Progenitor cell of endocrine pancreas (in vitro differentiated cells): ENCODE data around the gene TPRA1. TPM values are rescaled to one million over a fixed set of nuclear protein-coding genes. Genes with fewer than 3 reads are reported as not detected.

Experiments
- DNase-seq: peaks from one replicate; pipeline ENCODE4 v3.0.0; 2021; ENCODE audit warnings: low spot score; ENCODE audit not compliant: unreplicated experiment
- H3K27ac Mint-ChIP-seq: 2 replicates; pipeline ENCODE4 v1.8.0; 2021; ENCODE audit warnings: mild to moderate bottlenecking, moderate library complexity, mixed read lengths
- H3K27me3 Mint-ChIP-seq: 2 replicates; pipeline ENCODE4 v1.8.0; 2021; ENCODE audit warnings: mixed read lengths
- H3K36me3 Mint-ChIP-seq: 2 replicates; pipeline ENCODE4 v1.8.0; 2022; ENCODE audit warnings: mixed read lengths; ENCODE audit not compliant: insufficient read depth
- H3K4me1 Mint-ChIP-seq: 2 replicates; pipeline ENCODE4 v1.8.0; 2021; ENCODE audit warnings: low read depth, mixed read lengths
- H3K4me3 Mint-ChIP-seq: 2 replicates; pipeline ENCODE4 v1.8.0; 2021; ENCODE audit warnings: low read depth, mild to moderate bottlenecking, moderate library complexity, mixed read lengths
- H3K9me3 Mint-ChIP-seq: 2 replicates; pipeline ENCODE4 v1.8.0; 2021; ENCODE audit warnings: low read depth, mixed read lengths
- CTCF ChIP-seq: fragments of 200-600 bp; sonication (generic); IDR thresholded peaks from one replicate; pipeline ENCODE4 v1.5.0; 2021; ENCODE audit warnings: antibody characterized with exemption, mild to moderate bottlenecking; ENCODE audit not compliant: unreplicated experiment
- total RNA-seq: library from RNA; stranded (reverse); gene quantifications from 2 replicates; pipeline ENCODE4 v1.2.1, GENCODE V29; 2021

TPRA1 gene
- total RNA-seq, 1 donor from 2014 or later, result 25.1 TPM

- H3K4me3 Mint-ChIP-seq, result no peak overlapping the region
- TF ChIP-seq CTCF, result no peak
- no peaks in the 10 kb centered on the region for H3K9me3 Mint-ChIP-seq
- no peaks in the 10 kb centered on the region for H3K36me3 Mint-ChIP-seq
- no peaks in the 10 kb centered on the region for H3K27me3 Mint-ChIP-seq
- no peaks in the 10 kb centered on the region for H3K4me1 Mint-ChIP-seq
- DNase-seq, result no peak
- no peak overlapping the region for H3K27ac Mint-ChIP-seq
Measured at GRCh38 chr3:127573912-127574311, 16.6 kb downstream of the TPRA1 start.

GRCh38 chr3:127573401-127573800 is 17.1 kb downstream of the TPRA1 start:
- Mint-ChIP-seq H3K27ac (no peak overlapping the region), H3K4me1 (no peaks in the 10 kb centered on the region), H3K36me3 (no peaks in the 10 kb centered on the region), H3K9me3 (no peaks in the 10 kb centered on the region), H3K27me3 (no peaks in the 10 kb centered on the region), H3K4me3 (no peak overlapping the region)
- no peak for TF ChIP-seq CTCF
- no peak for DNase-seq

GRCh38 chr3:127572735-127573134 is 17.8 kb downstream of the TPRA1 start:
- no peak for TF ChIP-seq CTCF
- Mint-ChIP-seq H3K4me3 (no peak overlapping the region), H3K9me3 (no peaks in the 10 kb centered on the region), H3K27me3 (no peaks in the 10 kb centered on the region), H3K27ac (no peak overlapping the region), H3K4me1 (no peaks in the 10 kb centered on the region), H3K36me3 (no peaks in the 10 kb centered on the region)
- no peak for DNase-seq

GRCh38 chr3:127572186-127572585 is 18.3 kb downstream of the TPRA1 start:
- no peak overlapping the region for H3K4me3 Mint-ChIP-seq
- H3K36me3 Mint-ChIP-seq, result no peaks in the 10 kb centered on the region
- H3K27ac Mint-ChIP-seq, result no peak overlapping the region
- TF ChIP-seq CTCF, result no peak
- DNase-seq, result no peak
- no peaks in the 10 kb centered on the region for H3K4me1 Mint-ChIP-seq
- no peaks in the 10 kb centered on the region for H3K27me3 Mint-ChIP-seq
- no peaks in the 10 kb centered on the region for H3K9me3 Mint-ChIP-seq

- Mint-ChIP-seq H3K9me3 (no peaks in the 10 kb centered on the region), H3K4me3 (no peak overlapping the region), H3K36me3 (no peaks in the 10 kb centered on the region), H3K27me3 (peaks cover 2% of the 10 kb centered on the region), H3K4me1 (no peaks in the 10 kb centered on the region), H3K27ac (no peak overlapping the region)
- no peak for DNase-seq
- TF ChIP-seq CTCF, result no peak
Measured at GRCh38 chr3:127570520-127570919, 20.0 kb downstream of the TPRA1 start.
